Psoas muscle (tissue), 8 donors: ENCODE measurements around the gene ZNF311. TPM values are rescaled to one million over a fixed set of nuclear protein-coding genes. Genes with fewer than 3 reads are reported as not detected.

Experiments
- ATAC-seq, 4 donors: fragments of 200-7000 bp; cut with Tn5 transposase; one replicate each; pipeline ENCODE4 v1.9.1; 2020; ENCODE audit warnings: moderate library complexity in 3 of 4, mild to moderate bottlenecking in 2 of 4
- DNase-seq, 2 donors: peaks; one replicate each; pipeline ENCODE4 v3.0.0-alpha.2; 2020
- H3K27ac ChIP-seq: fragments of 200-600 bp; one replicate; pipeline ENCODE4 v1.8.0; 2022
- H3K27me3 ChIP-seq, 3 donors: fragments of 200-600 bp in 1 of 3; one replicate each; pipeline versions ENCODE4 v1.6.1 to v1.8.0; 2013 to 2022; ENCODE audit warnings: low read length in 2 of 3, mild to moderate bottlenecking in 2 of 3, moderate library complexity in 1 of 3; ENCODE audit not compliant: insufficient read depth in 3 of 3
- H3K36me3 ChIP-seq, 2 donors: fragments of 200-600 bp in 1 of 2; one replicate each; pipeline versions ENCODE4 v1.6.1 to v1.8.0; 2013 to 2022; ENCODE audit warnings: low read depth in 1 of 2, mild to moderate bottlenecking in 1 of 2, moderate library complexity in 1 of 2; ENCODE audit not compliant: insufficient read depth in 1 of 2
- H3K4me1 ChIP-seq: fragments of 200-600 bp; one replicate; pipeline ENCODE4 v1.8.0; 2022
- H3K4me3 ChIP-seq: fragments of 200-600 bp; one replicate; pipeline ENCODE4 v1.8.0; 2022; ENCODE audit warnings: mild to moderate bottlenecking
- H3K9me3 ChIP-seq: fragments of 200-600 bp; one replicate; pipeline ENCODE4 v1.8.0; 2022
- CTCF ChIP-seq: fragments of 200-600 bp; IDR thresholded peaks from one replicate; pipeline ENCODE4 v1.8.0; 2022; ENCODE audit warnings: antibody characterized with exemption
- WGBS, 3 donors: extraction: QIAGEN DNeasy Blood & Tissue Kit; methylation state at CpG; one replicate each; pipeline versions ENCODE4 v1.1.6 to v1.1.7; 2013; 5-methylcytosine and 5-hydroxymethylcytosine counted together
- intact Hi-C, 2 donors: fragments of 100-400 bp; cut with DNase I; formaldehyde crosslinking; loops; one replicate each; pipeline versions ENCODE4 v1.11.0 to v1.14.2; 2022
- polyA plus RNA-seq, 3 donors: library from polyadenylated mRNA; stranded (reverse); fragments of 200-250 nt; gene quantifications; one replicate each; pipeline ENCODE4 v1.2.3, GENCODE V29; 2013
- total RNA-seq, 4 donors: library from RNA; stranded (reverse); fragmentation: NEBNext Ultra II Directional in 2 of 4; extraction: Animal tissue kit (Norgen Biotek cat#: 25700) in 2 of 4; gene quantifications; one replicate each; pipeline versions ENCODE4 v1.2.1 to v1.2.4, GENCODE V29; 2021 to 2023
- donor health status: healthy with polysubstance abuse.
- donor health status: DM: no; HTN: no; CAD: no; lungs with moderate emphysema.
- donor health status: Bipolar disorder and iron deficiency.
- donor health status: healthy.
- donor health status: DM: yes; HTN: yes; CAD: no.
- donor health status: DM: no; HTN: no; CAD: no.
- donor health status: DM: no; HTN: no; CAD: no.
- donor health status: DM: yes; HTN: yes; CAD: no.

ZNF311 gene
- total and polyA plus RNA-seq, 7 donors, result 0.09 to 0.36 (median 0.13) TPM; not detected in 2

GRCh38 chr6:29009358-29009757, 4.2 kb upstream of the ZNF311 start:
- 83 to 86% (median 85%) methylated on average over 1 of the region's 1 CpG for WGBS, 3 donors
- Histone ChIP-seq H3K9me3 (no peaks in the 10 kb centered on the region), H3K36me3 (no peaks in the 10 kb centered on the region), H3K4me1 (no peaks in the 10 kb centered on the region), H3K27me3 (peaks cover 0 to 74% (median 2%) of the 10 kb centered on the region in 3 donors), H3K27ac (no peak overlapping the region), H3K4me3 (no peak overlapping the region)
- DNase-seq (no peak), ATAC-seq (no peak)
- no peak for TF ChIP-seq CTCF
- intact Hi-C loops, result no loop called here

- intact Hi-C loops, result no loop called here
- no peaks in the 10 kb centered on the region for H3K4me1 ChIP-seq
- H3K4me3 ChIP-seq, result no peak overlapping the region
- ATAC-seq (no peak), DNase-seq (no peak)
- WGBS, 3 donors, result 73 to 84% (median 77%) methylated on average over 2 of the region's 2 CpGs
- no peak for TF ChIP-seq CTCF
- peaks cover 0 to 61% (median 2%) of the 10 kb centered on the region in 3 donors for H3K27me3 ChIP-seq
- no peaks in the 10 kb centered on the region for H3K36me3 ChIP-seq
- H3K27ac ChIP-seq, result no peak overlapping the region
- no peaks in the 10 kb centered on the region for H3K9me3 ChIP-seq
Measured at GRCh38 chr6:29008089-29008488, 3.0 kb upstream of the ZNF311 start.

GRCh38 chr6:28996844-28997510, 8.1 kb downstream of the ZNF311 start:
- intact Hi-C loops, result no loop called here
- no peak for TF ChIP-seq CTCF
- Histone ChIP-seq H3K4me3 (no peak overlapping the region), H3K4me1 (no peaks in the 10 kb centered on the region), H3K27ac (no peak overlapping the region), H3K27me3 (peaks cover 3 to 15% (median 3%) of the 10 kb centered on the region in 3 donors), H3K9me3 (no peaks in the 10 kb centered on the region), H3K36me3 (no peaks in the 10 kb centered on the region)
- no peak for ATAC-seq
- WGBS, 3 donors, result 71 to 96% (median 89%) methylated on average over 2 of the region's 2 CpGs
- no peak for DNase-seq

- no peak overlapping the region for H3K27ac ChIP-seq
- no peak for TF ChIP-seq CTCF
- ATAC-seq, result no peak
Measured at GRCh38 chr6:28995093-28995650, 9.9 kb downstream of the ZNF311 start.

More at GRCh38 chr6:28995093-28995650, 9.9 kb downstream of the ZNF311 start:
- H3K4me3 ChIP-seq, result no peak overlapping the region
- WGBS, 3 donors, result 92 to 94% (median 93%) methylated on average over 8 of the region's 8 CpGs
- intact Hi-C loops, result no loop called here
- no peaks in the 10 kb centered on the region for H3K36me3 ChIP-seq
- H3K4me1 ChIP-seq, result no peaks in the 10 kb centered on the region
- H3K9me3 ChIP-seq, result no peaks in the 10 kb centered on the region
- DNase-seq, result no peak
- peaks cover 3 to 15% (median 3%) of the 10 kb centered on the region in 3 donors for H3K27me3 ChIP-seq
